Raji (cell line): Measurements from ENCODE around the gene AGTRAP.

ENCODE experiments used
- POLR2A ChIP-seq: IDR thresholded peaks from 2 replicates; pipeline ENCODE4 v1.6.1; 2011; ENCODE audit warnings: low read depth, low read length, control low read depth; ENCODE audit not compliant: insufficient read depth

AGTRAP gene

DNA sequence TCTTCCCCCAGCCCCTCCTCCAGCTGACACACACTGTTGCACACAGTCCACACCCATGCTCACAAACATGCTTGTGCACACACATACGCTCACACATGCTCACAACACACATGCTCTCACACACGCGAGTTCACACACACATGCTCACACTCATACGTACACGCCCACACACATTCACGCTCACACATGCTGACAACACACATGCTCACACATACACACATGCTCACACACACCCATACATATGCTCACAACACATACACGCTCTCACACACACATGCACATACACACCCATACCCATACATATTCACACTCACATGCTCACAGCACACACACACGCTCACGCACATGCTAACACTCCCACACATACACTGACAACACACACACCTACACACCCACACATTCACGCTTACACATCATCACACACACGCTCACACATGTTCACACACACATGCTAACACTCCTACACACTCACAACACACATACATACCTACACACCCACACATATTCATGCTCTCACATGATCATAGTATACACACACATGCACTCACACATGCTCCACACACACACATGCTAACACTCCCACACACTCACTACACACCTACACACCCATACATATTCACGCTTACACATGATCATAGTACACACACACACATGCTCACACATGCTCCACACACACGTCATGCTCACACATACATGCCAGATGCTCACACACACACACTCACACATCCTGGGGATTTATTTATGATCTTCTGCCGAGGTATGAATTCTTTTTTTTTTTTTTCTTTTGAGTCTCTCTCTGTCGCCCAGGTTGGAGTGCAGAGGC, 33.7 kb upstream of the AGTRAP start:
- no peak for TF ChIP-seq POLR2A

GRCh38 chr1:11703357-11704193, 32.4 kb upstream of the AGTRAP start:
- no peak for TF ChIP-seq POLR2A

DNA sequence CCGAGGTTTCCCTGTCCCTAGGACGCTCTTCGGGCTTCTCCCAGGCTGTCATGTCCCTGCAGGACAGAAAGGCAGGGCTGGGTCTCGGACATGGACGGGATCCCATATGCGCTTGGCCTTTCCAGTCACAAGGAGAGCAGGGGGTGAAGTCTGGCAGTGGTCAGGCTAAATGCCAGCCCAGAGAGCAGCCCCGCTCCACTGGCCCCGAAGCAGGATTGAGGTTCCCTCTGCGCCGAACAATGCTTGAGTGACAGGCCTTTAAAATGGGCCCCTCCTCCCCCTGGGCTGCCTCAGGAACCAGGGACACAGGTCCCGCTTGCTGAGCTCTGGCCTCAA, 31.8 kb upstream of the AGTRAP start:
- no peak for TF ChIP-seq POLR2A

GRCh38 chr1:11704691-11705475, 31.1 kb upstream of the AGTRAP start:
- TF ChIP-seq POLR2A, result no peak

DNA sequence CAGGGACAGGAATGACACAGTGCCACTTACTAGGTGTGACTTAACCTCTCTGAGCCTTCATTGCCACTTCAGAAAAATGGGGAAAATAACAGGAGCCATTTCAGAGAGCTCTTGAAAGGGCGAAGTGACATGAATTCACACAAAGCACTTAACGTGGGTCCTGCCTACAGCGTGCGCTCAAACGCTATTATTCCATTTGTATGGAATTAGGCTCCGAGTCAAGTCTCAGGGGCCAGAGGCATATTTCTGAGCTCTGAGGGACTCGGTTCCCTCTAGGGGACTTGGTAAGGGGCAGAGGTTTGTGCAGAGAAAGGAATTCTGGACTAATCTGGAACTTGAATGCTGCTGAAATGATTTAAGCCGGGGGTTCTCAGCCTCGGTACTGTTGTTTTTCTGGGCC, 30.3 kb upstream of the AGTRAP start:
- no peak for TF ChIP-seq POLR2A

GRCh38 chr1:11706292-11706691, 29.6 kb upstream of the AGTRAP start:
- TF ChIP-seq POLR2A, result no peak

DNA sequence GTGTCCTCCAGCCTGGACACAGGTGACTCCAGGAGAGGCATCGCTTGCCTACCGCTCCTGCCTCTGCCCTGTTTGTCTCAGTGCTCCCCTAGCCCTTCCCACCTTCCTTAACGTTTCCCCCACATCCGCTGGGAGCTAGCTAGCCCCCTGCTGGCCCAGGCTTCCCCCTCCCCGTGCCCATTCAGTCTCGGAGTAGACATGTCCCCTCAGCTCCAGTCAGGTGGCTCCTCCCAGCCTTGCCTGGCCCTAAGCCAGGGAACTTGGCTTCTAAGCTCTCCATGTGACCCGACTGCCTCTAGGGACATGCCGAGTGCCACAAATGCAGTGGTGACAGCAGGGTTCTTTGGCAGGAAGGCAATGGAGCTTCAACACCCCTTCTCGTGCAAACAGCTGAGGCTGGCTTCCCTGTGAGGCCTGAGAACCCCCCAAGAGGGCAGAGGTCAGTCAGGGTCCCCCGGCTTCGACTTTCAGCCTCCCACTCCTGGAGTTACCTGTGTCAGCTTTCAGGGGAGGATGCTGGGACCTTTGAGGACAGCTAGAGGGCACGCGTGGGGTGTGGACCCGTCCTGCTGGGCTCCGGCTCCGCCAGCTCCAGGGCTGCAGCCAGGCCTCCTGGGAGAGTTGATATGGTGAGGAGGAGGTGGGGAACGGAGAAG, 28.2 kb upstream of the AGTRAP start:
- TF ChIP-seq POLR2A, result no peak

GRCh38 chr1:11708554-11709350, 27.2 kb upstream of the AGTRAP start:
- no peak for TF ChIP-seq POLR2A

GRCh38 chr1:11711490-11711889, 24.4 kb upstream of the AGTRAP start:
- no peak for TF ChIP-seq POLR2A

DNA sequence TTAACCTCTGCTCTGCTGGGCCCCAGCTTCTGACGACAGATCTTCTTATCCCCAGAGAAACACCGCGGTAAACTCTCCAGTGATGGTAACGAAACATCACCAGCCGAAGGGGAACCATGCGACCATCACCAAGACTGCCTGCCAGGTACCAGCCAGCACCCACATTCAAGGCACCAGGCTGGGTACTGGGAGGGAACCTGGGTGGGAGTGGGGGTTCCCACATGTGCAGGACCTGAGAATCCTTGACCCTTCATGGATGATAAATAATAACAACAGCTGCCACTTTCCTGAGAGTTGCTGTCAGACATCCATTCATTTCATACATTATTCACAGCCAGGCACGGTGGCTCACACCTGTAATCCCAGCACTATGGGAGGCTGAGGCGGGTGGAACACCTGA, 23.7 kb upstream of the AGTRAP start:
- no peak for TF ChIP-seq POLR2A

GRCh38 chr1:11713095-11713494, 22.8 kb upstream of the AGTRAP start:
- TF ChIP-seq POLR2A, result no peak

DNA sequence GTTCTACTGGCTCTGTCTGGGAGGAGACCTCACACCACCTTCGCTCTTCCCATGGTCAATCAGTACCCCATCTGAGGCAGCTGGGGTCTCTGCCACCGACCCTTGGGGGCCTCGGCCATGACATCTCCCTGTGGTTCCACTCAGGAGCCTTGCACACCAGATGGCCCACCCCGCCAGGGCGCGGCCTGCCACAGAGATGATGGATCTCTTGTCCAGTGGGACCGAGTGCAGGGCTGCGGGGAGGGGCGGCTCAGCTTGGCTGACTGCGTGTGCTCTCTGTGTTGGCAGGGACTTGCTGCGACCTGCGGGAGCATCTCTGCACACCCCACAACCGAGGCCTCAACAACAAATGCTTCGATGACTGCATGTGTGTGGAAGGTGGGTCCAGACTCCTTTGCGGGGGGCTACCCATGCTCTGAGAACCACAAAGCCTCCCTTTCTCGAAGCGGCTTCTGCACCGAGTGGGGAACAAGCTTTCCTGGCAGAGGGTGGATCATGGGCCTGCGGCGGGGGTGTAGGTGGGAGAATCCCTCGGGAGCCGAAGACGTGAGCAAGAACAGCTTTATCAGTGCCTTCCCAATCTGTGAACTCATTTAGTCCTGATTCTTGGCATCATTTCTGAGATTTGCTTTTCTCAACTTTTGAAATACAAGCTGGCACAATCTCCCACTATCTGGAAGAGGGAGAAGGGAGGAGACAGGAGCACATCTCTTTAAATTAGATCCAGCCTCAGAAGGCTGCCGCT, 20.9 kb upstream of the AGTRAP start:
- no peak for TF ChIP-seq POLR2A

- 0 out of 2 replicates have a peak, but pooled peaks have one; percentile 13 for TF ChIP-seq POLR2A
Measured at GRCh38 chr1:11719313-11720032, 16.5 kb upstream of the AGTRAP start.
